Measurements from ENCODE around the gene PIGB.

PIGB gene

GRCh38 chr15:55318588-55319494 is at the start of gene PIGB, which contains the start of gene PIGBOS1:
Gene PIGB (plus strand): TSS chr15:55319222. CDS start chr15:55319251, 29 bp downstream.
Gene PIGBOS1 (minus strand): TSS chr15:55319123. CDS start chr15:55317792, 1,331 bp downstream.
- peak within 1 kb of the TSS; percentile 77 for H3K4me3 ChIP-seq (ENCODE audit: low read depth, low read length)
- no peak for TF ChIP-seq CTCF (IDR thresholded peaks at IDR 0.05; ENCODE audit: control insufficient read depth, extremely low read depth, insufficient read depth)
- peak; percentile 71 for DNase-seq (ENCODE audit: low read depth)

GRCh38 chr15:55270291-55270690 is 48.7 kb upstream of the PIGB start:
- no peak for TF ChIP-seq CTCF (IDR thresholded peaks at IDR 0.05; ENCODE audit: control insufficient read depth, extremely low read depth, insufficient read depth)
- H3K4me3 ChIP-seq (ENCODE audit: low read depth, low read length), result no peak overlapping the region
- DNase-seq (ENCODE audit: low read depth), result no peak

- DNase-seq (ENCODE audit: low read depth), result no peak
- TF ChIP-seq CTCF (IDR thresholded peaks at IDR 0.05; ENCODE audit: control insufficient read depth, extremely low read depth, insufficient read depth), result no peak
- H3K4me3 ChIP-seq (ENCODE audit: low read depth, low read length), result no peak overlapping the region
These were observed 42.7 kb upstream of the PIGB start for GRCh38 chr15:55276324-55276723.

GRCh38 chr15:55277116-55277564 is 41.9 kb upstream of the PIGB start:
- TF ChIP-seq CTCF (IDR thresholded peaks at IDR 0.05; ENCODE audit: control insufficient read depth, extremely low read depth, insufficient read depth), result no peak
- H3K4me3 ChIP-seq (ENCODE audit: low read depth, low read length), result no peak overlapping the region
- DNase-seq (ENCODE audit: low read depth), result no peak

- DNase-seq (ENCODE audit: low read depth), result no peak
- H3K4me3 ChIP-seq (ENCODE audit: low read depth, low read length), result no peak overlapping the region
- TF ChIP-seq CTCF (IDR thresholded peaks at IDR 0.05; ENCODE audit: control insufficient read depth, extremely low read depth, insufficient read depth), result no peak
These were observed 41.3 kb upstream of the PIGB start for GRCh38 chr15:55277715-55278114.

GRCh38 chr15:55279100-55279745 is 39.8 kb upstream of the PIGB start:
- no peak overlapping the region for H3K4me3 ChIP-seq (ENCODE audit: low read depth, low read length)
- TF ChIP-seq CTCF (IDR thresholded peaks at IDR 0.05; ENCODE audit: control insufficient read depth, extremely low read depth, insufficient read depth), result no peak
- DNase-seq (ENCODE audit: low read depth), result no peak

Measured in LNCaP clone FGC (cell line).